HG03139 (cell line): ENCODE measurements around the gene WDR59.
"Not testable (repeated sequence)": the region's sequence is repeated elsewhere in the genome, so short reads cannot be mapped to it uniquely, and the experiment has no call there.

Experiments used
- ATAC-seq: cut with Tn5 transposase; IDR thresholded peaks from one replicate; pipeline ENCODE4 v1.9.1; 2021; ENCODE audit not compliant: unreplicated experiment

The WDR59 gene

GRCh38 chr16:74982256-74982655, 2.7 kb downstream of the WDR59 start:
- ATAC-seq: no peak

DNA sequence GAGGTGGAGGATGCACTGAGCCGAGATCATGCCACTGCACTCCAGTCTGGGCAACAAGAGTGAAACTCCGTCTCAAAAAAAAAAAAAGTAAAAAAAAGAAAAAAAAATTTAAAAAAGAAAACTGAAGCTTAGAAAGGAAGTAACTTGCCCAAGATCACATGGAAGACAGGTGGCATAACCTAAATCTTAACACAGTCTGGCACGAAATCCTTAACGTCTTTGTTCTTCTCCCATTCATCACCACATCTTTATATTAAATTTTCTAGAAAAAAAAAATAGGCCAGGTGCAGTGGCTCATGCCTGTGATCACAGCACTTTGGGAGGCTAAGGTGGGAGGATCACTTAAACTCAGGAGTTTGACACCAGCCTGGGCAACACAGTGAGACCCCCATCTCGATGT, 9.3 kb downstream of the WDR59 start:
- ATAC-seq: no peak

DNA sequence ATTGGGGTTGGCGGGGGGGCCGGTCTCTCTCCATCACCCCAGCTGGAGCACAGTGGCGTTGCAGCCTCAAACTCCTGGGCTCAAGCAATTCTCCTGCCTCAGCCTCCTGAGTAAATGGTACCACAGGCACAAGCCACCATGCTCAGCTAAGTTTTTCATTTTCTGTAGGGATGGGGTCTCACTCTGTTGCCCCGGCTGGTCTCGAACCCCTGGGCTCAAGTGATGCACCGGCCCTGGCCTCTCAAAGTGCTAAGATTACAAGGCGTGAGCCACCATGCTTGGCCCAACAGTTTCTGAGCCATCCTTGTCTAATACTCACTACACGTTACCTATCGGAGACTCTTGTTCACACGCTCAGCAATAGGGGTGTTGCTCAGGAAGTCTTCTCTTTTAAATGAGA, 11.6 kb downstream of the WDR59 start:
- no peak for ATAC-seq

- ATAC-seq: no peak
These were observed 30.2 kb downstream of the WDR59 start for GRCh38 chr16:74954763-74955162.

DNA sequence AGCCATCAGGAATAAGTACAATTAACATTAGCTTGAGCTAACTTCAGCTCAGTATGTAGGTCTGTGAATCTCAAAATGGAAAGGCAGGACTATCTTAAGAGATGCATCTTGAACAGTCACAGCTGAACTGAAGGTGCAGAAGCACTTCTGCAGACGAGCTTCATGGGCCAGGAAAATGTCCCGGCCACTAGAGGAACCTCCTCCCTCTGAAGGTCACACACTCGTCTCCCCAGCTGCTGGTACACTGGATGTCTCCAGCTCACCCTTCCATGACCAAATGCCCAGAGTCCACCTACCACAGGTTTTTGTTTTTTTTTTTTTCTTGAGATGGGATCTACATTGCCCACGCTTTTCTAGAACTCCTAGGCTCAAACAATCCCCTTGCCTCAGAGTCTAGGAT, 33.2 kb downstream of the WDR59 start:
- no peak for ATAC-seq

- no peak for ATAC-seq
These were observed 33.7 kb downstream of the WDR59 start for GRCh38 chr16:74951206-74951605.

DNA sequence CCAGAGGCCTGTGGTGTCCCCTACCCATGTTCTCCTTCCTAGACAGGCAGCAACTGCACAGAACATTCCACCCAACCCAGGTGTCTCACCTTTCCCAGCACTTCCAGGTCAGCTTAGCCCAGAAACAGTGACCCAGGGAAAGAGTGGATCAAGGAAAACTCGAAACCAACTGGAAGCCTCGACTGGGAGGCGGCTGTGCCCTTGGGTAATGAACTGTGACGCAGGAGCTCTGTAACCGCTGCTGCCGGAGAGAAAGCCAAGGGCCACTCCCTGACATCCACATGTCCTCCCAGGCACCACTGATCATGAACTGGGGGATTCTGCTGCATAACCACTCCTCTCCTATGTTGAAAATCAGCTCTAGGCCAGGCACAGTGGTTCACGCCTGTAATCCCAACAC, 34.4 kb downstream of the WDR59 start:
- ATAC-seq: no peak

DNA sequence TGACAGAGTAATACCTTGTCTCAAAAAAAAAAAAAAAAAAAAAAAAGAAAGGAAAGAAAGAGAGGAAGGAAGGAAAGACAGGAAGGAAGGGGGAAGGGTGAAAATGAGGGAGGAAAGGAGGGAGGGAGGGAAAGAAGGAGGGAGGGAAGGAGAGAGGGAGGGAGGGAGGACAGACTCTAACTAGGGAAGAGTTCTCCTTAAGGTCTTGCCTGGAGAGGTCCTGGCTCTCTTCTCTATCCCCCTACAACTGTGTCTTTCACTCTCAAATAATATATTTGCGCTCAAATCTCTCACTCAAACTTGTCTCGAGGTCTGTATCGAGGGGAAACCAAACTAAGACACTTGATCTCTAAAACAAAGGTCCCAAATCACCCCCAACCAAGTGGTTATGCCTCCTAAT, 35.6 kb downstream of the WDR59 start:
- ATAC-seq: no peak

DNA sequence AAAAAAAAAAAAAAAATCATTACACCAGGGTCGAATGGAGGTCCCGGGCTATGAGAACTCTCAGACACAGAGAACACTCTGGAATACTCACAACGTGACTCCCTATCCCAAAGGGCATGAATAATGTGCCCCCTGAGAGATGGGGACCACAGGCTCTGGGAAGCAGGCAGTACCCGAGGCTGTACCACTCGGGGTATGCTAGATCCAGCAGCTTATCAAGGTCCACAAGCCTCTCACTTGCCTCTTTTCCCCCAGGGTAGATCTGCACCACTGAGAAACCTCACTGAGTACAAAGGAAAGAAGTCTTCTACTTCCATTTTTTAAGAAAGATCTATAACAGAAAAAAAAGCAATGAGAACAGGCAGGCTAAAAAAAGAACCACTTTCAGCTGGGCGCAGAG, 40.5 kb downstream of the WDR59 start:
- ATAC-seq: no peak

GRCh38 chr16:74942977-74943918, 41.7 kb downstream of the WDR59 start:
- ATAC-seq: no peak

DNA sequence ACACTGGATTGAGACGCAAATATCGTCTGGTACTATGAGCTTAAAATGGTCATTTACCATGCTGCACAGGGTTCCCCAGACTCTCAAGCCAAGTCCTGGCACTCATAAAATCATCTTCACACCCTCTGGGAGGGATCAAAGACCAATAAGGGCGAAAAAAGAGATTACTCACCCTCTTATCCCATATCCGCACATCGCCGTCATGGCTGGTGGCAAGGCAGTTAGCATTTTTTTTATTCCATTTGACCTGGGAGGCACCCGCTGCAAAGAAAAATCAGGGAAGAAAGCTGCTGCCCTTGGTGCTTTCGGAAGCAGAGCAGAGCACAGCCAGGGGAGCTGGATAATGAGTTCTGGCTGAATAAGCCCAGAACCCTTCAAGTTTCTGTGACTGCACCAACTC, 42.4 kb downstream of the WDR59 start:
- no peak for ATAC-seq

GRCh38 chr16:74939688-74940087, 45.2 kb downstream of the WDR59 start:
- ATAC-seq: no peak

DNA sequence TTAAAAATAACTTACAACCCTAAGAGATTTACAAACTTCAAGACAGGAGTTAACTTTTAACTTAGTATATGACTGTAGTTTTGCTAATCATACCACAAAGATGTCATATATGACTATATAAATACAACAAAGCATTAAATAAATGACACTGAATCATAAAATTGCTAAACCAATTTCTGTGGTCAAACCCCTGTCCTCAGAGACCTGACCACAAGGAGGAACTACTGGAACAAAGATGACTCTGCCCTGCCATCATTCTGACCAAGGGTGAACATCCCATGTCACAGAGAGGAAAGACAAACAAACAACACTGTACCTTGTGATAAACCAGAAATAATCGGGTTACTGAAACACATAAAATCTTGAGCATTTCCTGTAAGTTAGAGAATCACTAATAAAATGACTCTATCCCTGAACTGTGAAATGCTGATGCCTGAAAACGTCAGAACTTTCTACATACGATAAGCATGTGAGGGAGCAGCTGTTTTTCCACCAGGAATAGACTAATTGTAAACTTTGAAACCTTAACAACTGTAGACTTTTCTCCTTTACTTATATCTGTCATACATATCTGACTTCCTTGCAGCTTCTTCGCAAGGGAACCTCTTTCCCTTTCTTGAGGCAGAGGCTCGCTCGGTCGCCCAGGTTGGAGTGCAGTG, 47.9 kb downstream of the WDR59 start:
- ATAC-seq: peak; percentile 91

GRCh38 chr16:74931445-74931844, 53.5 kb downstream of the WDR59 start:
- ATAC-seq: no peak

DNA sequence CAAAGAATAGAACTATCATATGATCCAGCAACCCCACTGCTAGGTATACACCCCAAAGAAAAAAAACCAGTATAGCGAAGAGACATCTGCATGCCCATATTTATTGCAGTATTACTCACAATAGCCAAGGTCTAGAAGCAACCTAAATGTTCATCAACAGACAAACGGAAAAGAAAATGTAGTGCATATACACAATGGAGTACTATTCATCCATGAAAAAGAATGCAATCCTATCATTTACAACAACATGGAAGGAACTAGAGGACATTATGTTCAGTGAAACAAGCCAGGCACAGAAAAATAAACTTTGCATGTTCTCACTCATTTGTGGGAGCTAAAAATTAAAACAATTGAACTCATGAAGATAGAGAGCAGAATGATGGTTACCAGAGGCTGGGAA, 55.3 kb downstream of the WDR59 start:
- no peak for ATAC-seq

DNA sequence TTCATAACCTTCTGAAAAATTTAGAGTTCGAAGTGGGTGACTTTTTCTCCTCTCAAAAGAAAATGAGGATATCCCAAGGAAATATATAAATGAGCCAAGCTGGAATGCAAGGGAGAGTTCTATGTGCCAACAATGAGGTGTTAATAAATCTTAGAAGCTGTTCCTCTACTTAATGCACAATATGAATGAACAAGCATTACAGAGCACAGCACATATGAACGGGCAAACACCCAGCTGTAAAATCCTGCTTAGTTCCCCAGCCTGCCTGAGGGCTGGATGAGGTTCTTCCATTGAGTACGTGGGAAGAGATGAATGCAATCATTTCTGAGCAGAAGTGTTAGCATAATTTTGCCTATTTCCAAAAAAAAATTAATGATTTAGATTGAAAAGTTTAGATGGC, 58.1 kb downstream of the WDR59 start:
- no peak for ATAC-seq

- ATAC-seq: no peak
These were observed 61.0 kb downstream of the WDR59 start for GRCh38 chr16:74923766-74924460.

DNA sequence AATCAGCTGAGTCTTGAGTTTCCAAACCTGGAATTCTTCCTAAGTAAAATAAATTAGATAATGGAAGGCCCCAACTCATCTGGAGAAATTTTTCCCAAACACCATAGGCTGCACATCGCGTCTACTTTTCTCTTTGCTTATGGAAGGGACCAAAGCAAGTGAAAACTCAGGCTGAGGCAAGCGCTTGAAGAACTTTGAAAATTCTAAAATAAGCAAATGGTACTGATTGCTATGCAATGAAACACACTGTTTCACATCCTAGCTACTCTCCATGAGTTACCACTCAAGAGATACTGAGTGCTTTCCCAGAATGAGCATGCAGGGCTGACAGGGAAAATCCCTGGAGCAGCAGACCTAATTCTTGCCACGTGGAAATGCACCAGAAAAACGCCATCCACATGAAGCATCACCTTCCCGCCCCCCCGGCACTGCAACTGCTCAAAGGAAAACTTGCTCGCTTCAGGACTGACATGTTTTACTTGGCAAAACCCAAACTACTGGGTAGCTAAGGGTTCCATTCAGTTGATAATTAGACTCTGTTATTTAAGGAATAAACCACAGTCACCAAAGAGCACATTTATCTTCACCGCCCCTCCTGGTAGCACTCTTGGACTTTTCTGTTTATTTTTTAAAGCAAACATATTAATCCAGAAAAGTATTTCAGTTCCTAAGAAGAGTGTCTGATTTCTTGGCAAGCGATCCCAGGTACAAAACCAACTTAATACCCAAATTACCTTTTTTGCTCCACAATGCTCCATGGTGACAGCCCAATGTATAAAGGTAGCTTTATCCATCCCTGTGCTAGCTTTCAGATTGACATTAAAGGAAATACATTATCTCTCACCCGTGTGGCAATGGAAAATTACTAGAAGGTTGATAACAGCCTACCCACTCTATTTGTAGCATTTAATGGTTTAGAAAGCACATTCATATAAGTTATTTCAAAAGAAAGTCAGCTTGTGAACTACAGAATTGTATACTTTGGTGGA, 62.5 kb downstream of the WDR59 start:
- no peak for ATAC-seq

DNA sequence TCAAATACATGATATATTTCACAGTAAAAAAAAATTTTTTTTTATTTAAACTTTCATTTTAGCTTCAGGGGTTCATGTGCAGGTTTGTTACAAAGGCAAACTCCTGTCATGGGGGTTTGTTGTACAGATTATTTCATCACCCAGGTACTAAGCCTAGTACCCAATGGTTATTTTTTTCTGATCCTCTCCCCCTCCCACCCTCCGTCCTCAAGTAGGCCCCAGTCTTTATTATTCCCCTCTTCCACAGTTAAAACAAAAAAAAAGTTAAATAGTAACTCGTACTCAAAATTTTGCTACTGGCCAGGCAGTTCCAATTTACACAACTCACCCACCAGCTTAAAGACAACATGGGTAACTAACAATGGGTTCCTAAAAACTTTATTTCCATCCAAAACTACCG, 63.9 kb downstream of the WDR59 start:
- no peak for ATAC-seq

DNA sequence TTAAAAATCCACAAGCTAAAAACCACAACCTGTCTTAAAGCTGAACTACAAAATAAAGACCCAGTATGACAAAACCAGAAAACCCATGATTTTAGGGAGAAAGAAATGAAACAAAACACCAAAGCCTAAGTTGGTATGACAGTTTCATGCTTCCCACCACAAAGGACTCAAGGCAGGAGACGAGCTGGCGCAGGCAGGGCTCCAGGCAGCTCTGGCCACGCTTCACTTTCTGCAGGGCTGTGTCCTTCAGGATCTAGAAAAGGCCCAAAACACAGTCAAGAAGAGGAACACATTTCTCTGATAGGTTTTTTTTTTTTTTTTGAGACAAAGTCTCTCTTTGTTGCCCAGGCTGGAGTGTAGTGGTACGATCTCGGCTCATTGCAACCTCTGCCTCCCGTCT, 75.3 kb downstream of the WDR59 start:
- ATAC-seq: no peak

DNA sequence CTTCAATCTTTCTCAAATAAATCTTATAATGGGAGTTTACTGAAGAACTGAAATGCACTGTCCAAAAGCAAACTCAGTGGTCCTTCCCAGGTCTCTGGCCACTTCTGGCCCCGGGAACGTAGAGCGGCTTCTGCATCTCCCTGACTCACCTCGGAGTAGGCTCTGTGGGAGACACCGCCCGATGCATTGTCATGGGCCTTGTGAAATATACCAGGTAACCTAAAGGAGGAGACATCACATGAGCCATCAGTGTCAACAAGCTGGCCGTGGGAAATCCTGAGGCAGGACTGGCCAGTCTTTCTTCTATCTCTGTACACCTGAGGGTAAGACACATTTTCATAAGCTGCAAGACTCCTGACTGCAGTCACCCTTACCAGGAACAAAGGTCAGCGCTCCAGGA, 76.2 kb downstream of the WDR59 start:
- not testable (repeated sequence) for ATAC-seq
